Stomach (tissue), 4 donors: ENCODE results near the gene AK5.

Experiments used
- CTCF ChIP-seq, 7 experiments: fragments of 450-650 bp in 4 of 7; fragments of 200-600 bp in 3 of 7; sonication (generic) in 3 of 7; IDR thresholded peaks; one replicate each; pipeline ENCODE4 v1.5.1; 2016 to 2019; ENCODE audit warnings: antibody characterized with exemption in 7 of 7, control low read depth in 2 of 7, mild to moderate bottlenecking in 1 of 7
- POLR2A ChIP-seq, 4 donors: fragments of 450-650 bp; IDR thresholded peaks; one replicate each; pipeline ENCODE4 v1.6.1; 2016; ENCODE audit warnings: antibody characterized with exemption in 4 of 4, control low read depth in 2 of 4, mild to moderate bottlenecking in 1 of 4, moderate library complexity in 1 of 4

- TF ChIP-seq CTCF (IDR thresholded peaks at IDR 0.05) (no peak), POLR2A (IDR thresholded peaks at IDR 0.05) (no peak)
Observed at GRCh38 chr1:77316006-77316405, 34.2 kb downstream of the AK5 start.
